Osteocyte (in vitro differentiated cells): ENCODE data around the gene CFAP53. TPM values are rescaled to one million over a fixed set of nuclear protein-coding genes. Genes with fewer than 3 reads are reported as not detected.

Experiments used
- DNase-seq: peaks from one replicate; pipeline ENCODE4 v3.0.0; 2021; ENCODE audit warnings: mixed read lengths; ENCODE audit not compliant: unreplicated experiment; ENCODE audit errors: extremely low spot score
- H3K27ac Mint-ChIP-seq: one replicate; pipeline ENCODE4 v1.8.0; 2021; ENCODE audit warnings: mild to moderate bottlenecking, mixed read lengths; ENCODE audit not compliant: unreplicated experiment
- H3K27me3 Mint-ChIP-seq: one replicate; pipeline ENCODE4 v1.8.0; 2021; ENCODE audit warnings: mixed read lengths; ENCODE audit not compliant: unreplicated experiment
- H3K36me3 Mint-ChIP-seq: one replicate; pipeline ENCODE4 v1.8.0; 2021; ENCODE audit warnings: mixed read lengths; ENCODE audit not compliant: unreplicated experiment
- H3K4me1 Mint-ChIP-seq: one replicate; pipeline ENCODE4 v1.8.0; 2021; ENCODE audit warnings: mixed read lengths; ENCODE audit not compliant: unreplicated experiment
- H3K4me3 Mint-ChIP-seq: one replicate; pipeline ENCODE4 v1.8.0; 2021; ENCODE audit warnings: mild to moderate bottlenecking, moderate library complexity, mixed read lengths; ENCODE audit not compliant: unreplicated experiment
- H3K9me3 Mint-ChIP-seq: one replicate; pipeline ENCODE4 v1.8.0; 2021; ENCODE audit warnings: mixed read lengths; ENCODE audit not compliant: unreplicated experiment
- CTCF ChIP-seq: fragments of 200-600 bp; sonication (generic); IDR thresholded peaks from 2 replicates; pipeline ENCODE4 v1.5.0; 2021; ENCODE audit warnings: antibody characterized with exemption, mild to moderate bottlenecking, moderate library complexity
- long read RNA-seq: library from polyadenylated mRNA; unstranded; transcript quantifications from one replicate; pipeline ENCODE4 v2.0.0, GENCODE V29; 2021
- total RNA-seq: library from RNA; stranded (reverse); gene quantifications from 2 replicates; pipeline ENCODE4 v1.2.1, GENCODE V29; 2021

The CFAP53 gene, protein sequence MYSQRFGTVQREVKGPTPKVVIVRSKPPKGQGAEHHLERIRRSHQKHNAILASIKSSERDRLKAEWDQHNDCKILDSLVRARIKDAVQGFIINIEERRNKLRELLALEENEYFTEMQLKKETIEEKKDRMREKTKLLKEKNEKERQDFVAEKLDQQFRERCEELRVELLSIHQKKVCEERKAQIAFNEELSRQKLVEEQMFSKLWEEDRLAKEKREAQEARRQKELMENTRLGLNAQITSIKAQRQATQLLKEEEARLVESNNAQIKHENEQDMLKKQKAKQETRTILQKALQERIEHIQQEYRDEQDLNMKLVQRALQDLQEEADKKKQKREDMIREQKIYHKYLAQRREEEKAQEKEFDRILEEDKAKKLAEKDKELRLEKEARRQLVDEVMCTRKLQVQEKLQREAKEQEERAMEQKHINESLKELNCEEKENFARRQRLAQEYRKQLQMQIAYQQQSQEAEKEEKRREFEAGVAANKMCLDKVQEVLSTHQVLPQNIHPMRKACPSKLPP
- total RNA-seq: 0.39 and 0.78 TPM in 2 replicates
- long read RNA-seq: 0 reads

DNA sequence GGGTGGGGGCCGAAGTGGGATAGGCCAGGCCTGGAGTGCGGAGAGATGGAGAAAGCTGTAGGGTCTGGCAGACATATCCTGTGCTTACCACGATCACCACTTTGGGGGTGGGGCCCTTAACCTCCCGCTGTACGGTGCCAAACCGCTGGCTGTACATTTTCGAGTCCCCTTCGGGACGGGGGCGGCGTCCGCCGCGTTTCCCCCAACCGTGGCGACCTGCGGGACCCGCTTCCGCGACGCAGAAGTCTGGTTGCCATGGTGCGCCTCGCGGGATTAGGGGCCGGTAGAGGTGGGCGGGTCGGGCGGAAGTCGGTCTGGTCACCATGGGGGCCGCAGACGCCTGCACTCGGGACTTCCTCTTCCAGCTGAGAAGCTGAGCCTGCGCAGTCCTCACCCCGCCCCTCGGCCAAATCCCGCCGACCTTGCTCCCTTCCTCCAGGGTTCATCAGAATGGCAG, at the start of gene CFAP53:
Gene CFAP53 (minus strand): TSS at position 248 of the 457 bp plus-strand sequence. CDS start 91 bp downstream, at position 157.
- DNase-seq: peak; percentile 94
- TF ChIP-seq CTCF: no peak
- Mint-ChIP-seq H3K36me3 (peaks cover 18% of the 10 kb centered on the region), H3K9me3 (no peaks in the 10 kb centered on the region), H3K4me1 (peaks cover 12% of the 10 kb centered on the region), H3K27me3 (peaks cover 11% of the 10 kb centered on the region), H3K27ac (peak within 1 kb of the TSS; percentile 73), H3K4me3 (peak within 1 kb of the TSS; percentile 87)

GRCh38 chr18:50315100-50315871, 49.0 kb upstream of the CFAP53 start:
- Mint-ChIP-seq H3K36me3 (no peaks in the 10 kb centered on the region), H3K27ac (no peak overlapping the region), H3K9me3 (no peaks in the 10 kb centered on the region), H3K4me3 (no peak overlapping the region), H3K4me1 (no peaks in the 10 kb centered on the region), H3K27me3 (peaks cover 34% of the 10 kb centered on the region)
- no peak for DNase-seq
- TF ChIP-seq CTCF: no peak

GRCh38 chr18:50313873-50314460, 47.7 kb upstream of the CFAP53 start:
- H3K27me3 Mint-ChIP-seq: peaks cover 26% of the 10 kb centered on the region
- H3K27ac Mint-ChIP-seq: no peak overlapping the region
- no peak for DNase-seq
- H3K4me1 Mint-ChIP-seq: no peaks in the 10 kb centered on the region
- H3K4me3 Mint-ChIP-seq: no peak overlapping the region
- no peak for TF ChIP-seq CTCF
- no peaks in the 10 kb centered on the region for H3K9me3 Mint-ChIP-seq
- no peaks in the 10 kb centered on the region for H3K36me3 Mint-ChIP-seq

DNA sequence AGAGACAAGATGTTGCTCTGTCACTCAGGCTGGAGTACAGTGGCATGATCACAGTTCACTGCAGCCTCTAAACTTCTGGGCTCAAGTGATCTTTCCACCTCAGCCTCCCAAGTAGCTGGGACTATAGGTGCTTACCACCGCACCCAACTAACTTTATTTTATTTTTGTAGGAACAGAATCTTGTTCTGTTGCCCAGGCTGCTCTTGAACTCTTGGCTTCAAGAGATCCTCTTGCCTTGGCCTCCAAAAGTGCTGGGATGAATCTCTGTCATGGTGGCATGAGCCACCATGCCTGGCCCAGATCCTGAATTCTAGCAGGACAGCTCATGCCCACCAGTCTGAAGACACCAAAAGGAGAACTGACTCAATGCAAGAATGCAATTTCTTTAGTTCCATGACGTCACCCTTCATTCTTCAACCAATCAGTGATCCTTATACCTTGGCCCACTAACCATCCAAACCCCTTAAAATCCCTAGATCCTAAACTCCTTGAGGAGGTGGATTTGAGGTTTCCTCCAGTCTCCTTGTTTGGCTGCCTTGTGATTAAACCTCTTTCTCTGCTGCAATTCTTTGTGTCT, 46.8 kb upstream of the CFAP53 start:
- Mint-ChIP-seq H3K4me3 (no peak overlapping the region), H3K4me1 (no peaks in the 10 kb centered on the region), H3K36me3 (no peaks in the 10 kb centered on the region), H3K27me3 (peaks cover 25% of the 10 kb centered on the region), H3K9me3 (peaks cover 4% of the 10 kb centered on the region), H3K27ac (no peak overlapping the region)
- no peak for TF ChIP-seq CTCF
- DNase-seq: no peak
